ENCODE measurements around the gene ZNF532.

- TF ChIP-seq CTCF (conservative IDR thresholded peaks at IDR 0.05; ENCODE audit: low read length) (no peak), EZH2phosphoT487 (IDR thresholded peaks at IDR 0.05; ENCODE audit: borderline replicate concordance) (no peak)
These were observed 79.2 kb downstream of the ZNF532 start for GRCh38 chr18:58943896-58944295.
